GM12872 (cell line): ENCODE data around the gene NIPSNAP3A.

Experiments
- TF ChIP-seq, protein P1 (sequence below): IDR thresholded peaks from 3 replicates; pipeline ENCODE4 v1.5.1; 2011; ENCODE audit warnings: low read depth, mild to moderate bottlenecking, low read length, moderate library complexity; ENCODE audit not compliant: insufficient read depth

NIPSNAP3A gene

DNA sequence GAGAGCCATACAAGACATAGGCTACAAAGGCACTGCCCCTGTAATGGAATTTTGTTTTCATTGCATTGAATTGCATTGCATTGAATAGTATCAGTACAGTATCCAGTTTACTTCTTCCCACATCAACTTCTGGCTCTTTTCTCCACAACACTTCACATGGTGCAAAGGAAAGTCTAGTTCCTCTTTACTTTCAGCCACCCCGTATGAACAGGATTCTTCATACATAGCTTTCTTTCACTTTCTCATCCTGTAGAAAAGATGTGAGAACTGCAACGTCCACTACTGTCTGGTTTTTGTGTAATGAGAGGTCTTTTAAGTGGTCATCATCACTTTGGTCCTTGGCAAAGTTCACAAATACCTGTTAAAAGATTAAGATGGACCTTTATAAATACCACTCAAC is 36.6 kb downstream of the NIPSNAP3A start:
- TF ChIP-seq, protein P1, sequence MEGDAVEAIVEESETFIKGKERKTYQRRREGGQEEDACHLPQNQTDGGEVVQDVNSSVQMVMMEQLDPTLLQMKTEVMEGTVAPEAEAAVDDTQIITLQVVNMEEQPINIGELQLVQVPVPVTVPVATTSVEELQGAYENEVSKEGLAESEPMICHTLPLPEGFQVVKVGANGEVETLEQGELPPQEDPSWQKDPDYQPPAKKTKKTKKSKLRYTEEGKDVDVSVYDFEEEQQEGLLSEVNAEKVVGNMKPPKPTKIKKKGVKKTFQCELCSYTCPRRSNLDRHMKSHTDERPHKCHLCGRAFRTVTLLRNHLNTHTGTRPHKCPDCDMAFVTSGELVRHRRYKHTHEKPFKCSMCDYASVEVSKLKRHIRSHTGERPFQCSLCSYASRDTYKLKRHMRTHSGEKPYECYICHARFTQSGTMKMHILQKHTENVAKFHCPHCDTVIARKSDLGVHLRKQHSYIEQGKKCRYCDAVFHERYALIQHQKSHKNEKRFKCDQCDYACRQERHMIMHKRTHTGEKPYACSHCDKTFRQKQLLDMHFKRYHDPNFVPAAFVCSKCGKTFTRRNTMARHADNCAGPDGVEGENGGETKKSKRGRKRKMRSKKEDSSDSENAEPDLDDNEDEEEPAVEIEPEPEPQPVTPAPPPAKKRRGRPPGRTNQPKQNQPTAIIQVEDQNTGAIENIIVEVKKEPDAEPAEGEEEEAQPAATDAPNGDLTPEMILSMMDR, result no peak

DNA sequence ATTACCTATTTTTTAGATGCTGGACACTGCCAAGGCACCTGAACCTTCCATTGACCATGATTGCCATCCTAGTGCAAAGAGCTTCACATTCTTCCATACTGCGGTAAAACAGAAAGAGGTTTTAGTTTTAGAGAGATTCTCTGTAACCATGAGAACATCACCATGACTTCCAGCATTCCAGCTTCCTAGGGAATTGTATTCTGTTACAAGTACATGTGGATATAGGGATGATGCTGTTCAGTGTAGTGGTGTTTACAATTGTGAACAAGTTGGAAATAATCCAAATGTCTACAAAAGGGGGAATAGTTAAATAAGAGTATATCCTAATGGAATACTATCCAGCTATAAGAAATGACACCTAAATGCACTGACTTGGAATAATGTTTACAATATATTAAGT is 38.8 kb downstream of the NIPSNAP3A start:
- TF ChIP-seq, protein P1, result no peak

DNA sequence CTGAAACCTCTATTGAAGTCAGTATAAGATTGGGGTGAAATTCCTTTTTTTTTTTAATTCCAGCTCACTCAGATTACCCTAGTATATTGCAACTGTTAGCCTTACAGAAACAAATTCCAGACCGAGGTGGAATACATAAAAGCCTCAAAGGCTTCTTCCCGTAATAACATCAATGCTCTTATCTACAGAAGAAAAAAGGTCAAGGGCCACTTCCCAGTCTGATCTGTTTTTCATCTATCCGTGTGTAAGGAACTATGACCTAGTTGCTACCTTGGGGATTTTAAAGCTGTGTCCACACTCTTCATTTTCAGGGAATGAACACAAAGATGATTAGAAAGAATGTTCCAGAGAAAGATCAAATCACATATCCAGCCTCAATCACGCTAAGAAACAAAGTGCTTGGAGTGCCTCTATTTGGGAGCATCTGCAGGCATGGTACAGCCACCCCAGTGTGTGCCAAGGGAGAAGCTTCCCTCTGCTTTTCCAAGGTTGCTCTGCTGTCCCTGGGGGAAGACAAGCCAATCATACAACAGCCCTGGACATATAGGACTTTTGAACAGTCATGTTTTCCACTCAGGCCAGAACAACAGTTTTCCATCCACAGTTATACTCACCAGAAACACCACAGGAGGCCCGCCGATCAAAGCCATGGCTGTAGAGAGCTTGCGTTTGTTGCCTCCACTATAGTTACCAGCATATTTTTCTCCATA is 40.0 kb downstream of the NIPSNAP3A start:
- TF ChIP-seq, protein P1, result no peak

DNA sequence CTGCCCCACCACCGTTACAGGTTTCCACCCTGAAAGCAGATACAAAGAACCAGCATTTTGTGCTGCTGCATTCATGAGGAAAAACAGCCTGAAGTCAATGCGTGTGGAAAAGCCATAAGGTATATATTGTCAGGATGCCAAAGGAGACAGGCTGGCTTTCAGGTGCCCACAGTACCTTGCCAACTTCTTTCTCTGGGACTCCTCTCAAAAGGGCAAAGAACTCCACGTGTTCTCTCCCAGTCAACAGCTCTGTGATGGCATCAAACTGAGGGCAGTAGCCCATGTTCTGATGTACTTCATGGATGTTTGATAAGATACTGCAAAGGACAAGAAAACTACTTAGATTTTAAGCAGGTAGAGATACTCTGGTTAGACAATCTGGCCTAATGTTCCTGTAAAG is 40.8 kb downstream of the NIPSNAP3A start:
- TF ChIP-seq, protein P1, result no peak

DNA sequence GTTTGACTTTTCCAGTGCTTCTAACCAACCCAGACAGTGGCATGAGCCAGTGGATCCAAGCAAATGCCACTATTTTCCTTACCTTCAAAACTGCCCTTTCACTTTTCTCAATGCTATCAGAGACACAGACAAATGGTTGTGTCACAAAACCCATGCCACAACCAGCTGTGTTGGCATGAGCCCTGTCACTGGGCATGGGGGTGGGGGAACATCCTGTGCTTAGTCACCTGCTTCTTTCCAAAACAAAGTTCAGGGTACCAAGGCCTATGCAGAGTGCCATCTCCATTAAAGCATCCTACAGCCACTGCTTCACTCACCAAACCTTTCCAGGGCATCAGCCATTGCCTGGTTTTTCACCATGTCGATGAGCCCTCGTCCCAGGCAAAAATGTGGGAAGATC is 46.6 kb downstream of the NIPSNAP3A start:
- TF ChIP-seq, protein P1, result no peak

DNA sequence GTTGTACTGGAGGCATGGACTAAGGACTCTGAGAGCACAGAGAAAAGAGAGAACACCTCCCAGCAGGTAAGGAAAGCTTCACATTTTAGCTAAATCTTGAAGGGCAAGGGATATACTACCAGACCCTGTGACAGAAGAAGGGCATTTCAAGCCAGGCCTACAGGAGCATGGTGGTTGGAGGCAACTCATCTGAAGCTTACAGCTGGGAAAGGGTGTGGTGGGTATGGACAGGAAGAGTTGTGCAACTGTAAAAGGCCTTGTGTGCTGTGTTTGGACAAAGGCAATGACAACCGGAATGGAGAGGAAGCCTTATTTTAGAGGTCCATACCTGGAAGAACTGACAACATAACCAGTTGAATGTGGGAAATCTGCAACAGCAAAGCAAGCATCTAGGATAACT is 47.6 kb downstream of the NIPSNAP3A start:
- TF ChIP-seq, protein P1, result no peak

DNA sequence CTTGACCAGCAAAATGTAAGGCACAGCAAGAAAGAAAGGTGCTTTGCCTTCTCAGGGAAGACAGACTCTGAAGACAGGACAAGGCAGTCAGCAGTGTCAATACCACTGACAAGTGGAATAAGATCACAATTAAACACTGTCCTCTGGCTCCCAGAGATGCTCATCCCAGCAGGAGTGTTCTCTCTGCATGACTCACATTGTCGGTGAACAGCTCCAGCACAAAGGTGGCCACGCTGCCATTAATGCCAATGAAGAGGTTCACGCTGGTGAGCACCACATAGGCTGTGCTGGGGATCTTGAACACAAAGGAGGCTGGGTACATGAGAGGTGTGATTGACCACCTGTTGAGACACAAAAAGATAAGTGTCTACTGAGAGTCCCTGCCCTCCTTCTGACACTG is 48.4 kb downstream of the NIPSNAP3A start:
- TF ChIP-seq, protein P1, result no peak
